GM18517 (cell line): ENCODE results near the gene EPB42.

Experiments used
- ATAC-seq: cut with Tn5 transposase; IDR thresholded peaks from one replicate; pipeline ENCODE4 v1.9.1; 2021; ENCODE audit warnings: mild to moderate bottlenecking, moderate library complexity; ENCODE audit not compliant: unreplicated experiment

Gene EPB42

GRCh38 chr15:43220991-43221403, at the start of gene EPB42:
EPB42 (minus strand) TSS chr15:43221018; CDS start chr15:43220825, 193 bp downstream.
- ATAC-seq, result no peak

- ATAC-seq, result no peak
Observed at GRCh38 chr15:43270113-43270665, 49.4 kb upstream of the EPB42 start.

- ATAC-seq, result no peak
Observed at GRCh38 chr15:43268111-43269105, 47.6 kb upstream of the EPB42 start.

- no peak for ATAC-seq
Observed at GRCh38 chr15:43267439-43267838, 46.6 kb upstream of the EPB42 start.

- no peak for ATAC-seq
Observed at GRCh38 chr15:43266834-43267233, 46.0 kb upstream of the EPB42 start, which contains the start of gene TGM5. TGM5 (minus strand) TSS chr15:43266928; CDS start chr15:43266849, 79 bp downstream.

GRCh38 chr15:43266386-43266785, 45.6 kb upstream of the EPB42 start:
- ATAC-seq, result no peak

GRCh38 chr15:43260011-43260615, 39.3 kb upstream of the EPB42 start:
- ATAC-seq, result no peak

- ATAC-seq, result no peak
Observed at GRCh38 chr15:43258781-43259180, 38.0 kb upstream of the EPB42 start.

- no peak for ATAC-seq
Observed at GRCh38 chr15:43256341-43256740, 35.5 kb upstream of the EPB42 start.

- no peak for ATAC-seq
Observed at GRCh38 chr15:43255376-43255775, 34.6 kb upstream of the EPB42 start.

- ATAC-seq, result no peak
Observed at GRCh38 chr15:43253431-43254403, 32.9 kb upstream of the EPB42 start.

- ATAC-seq, result no peak
Observed at GRCh38 chr15:43251871-43252250, 31.0 kb upstream of the EPB42 start.

- ATAC-seq, result no peak
Observed at GRCh38 chr15:43251185-43251870, 30.5 kb upstream of the EPB42 start.

- ATAC-seq, result no peak
Observed at GRCh38 chr15:43250785-43251184, 30.0 kb upstream of the EPB42 start.

GRCh38 chr15:43249699-43250203, 28.9 kb upstream of the EPB42 start:
- ATAC-seq, result no peak

GRCh38 chr15:43249236-43249635, 28.4 kb upstream of the EPB42 start:
- ATAC-seq, result no peak

GRCh38 chr15:43246261-43246774, 25.5 kb upstream of the EPB42 start:
- no peak for ATAC-seq

- no peak for ATAC-seq
Observed at GRCh38 chr15:43244092-43244491, 23.3 kb upstream of the EPB42 start.

- no peak for ATAC-seq
Observed at GRCh38 chr15:43243020-43243645, 22.3 kb upstream of the EPB42 start.
